ENCODE measurements around the gene XPO5. TPM values are rescaled to one million over a fixed set of nuclear protein-coding genes. Genes with fewer than 3 reads are reported as not detected.

The XPO5 gene
- total RNA-seq, 4 donors from 2014 or later = 17.6 to 34.9 (median 26.5) TPM

DNA sequence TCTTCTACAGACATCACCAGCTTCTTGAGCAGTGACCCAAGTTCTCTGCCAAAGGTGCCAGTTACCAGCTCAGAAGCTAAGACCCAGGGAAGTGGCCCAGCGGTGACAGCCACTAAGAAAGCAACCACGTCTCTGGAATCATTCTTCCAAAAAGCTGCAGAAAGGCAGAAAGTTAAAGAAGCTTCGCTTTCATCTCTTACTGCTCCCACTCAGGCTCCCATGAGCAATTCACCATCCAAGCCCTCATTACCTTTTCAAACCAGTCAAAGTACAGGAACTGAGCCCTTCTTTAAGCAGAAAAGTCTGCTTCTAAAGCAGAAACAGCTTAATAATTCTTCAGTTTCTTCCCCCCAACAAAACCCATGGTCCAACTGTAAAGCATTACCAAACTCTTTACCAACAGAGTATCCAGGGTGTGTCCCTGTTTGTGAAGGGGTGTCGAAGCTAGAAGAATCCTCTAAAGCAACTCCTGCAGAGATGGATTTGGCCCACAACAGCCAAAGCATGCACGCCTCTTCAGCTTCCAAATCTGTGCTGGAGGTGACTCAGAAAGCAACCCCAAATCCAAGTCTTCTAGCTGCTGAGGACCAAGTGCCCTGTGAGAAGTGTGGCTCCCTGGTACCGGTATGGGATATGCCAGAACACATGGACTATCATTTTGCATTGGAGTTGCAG is 38.0 kb upstream of the XPO5 start:
- no peaks in the 10 kb centered on the region for H3K27me3 ChIP-seq
- H3K4me1 ChIP-seq = no peaks in the 10 kb centered on the region
- no peak overlapping the region for H3K27ac ChIP-seq
- intact Hi-C loops (cut with DNase I) = no loop called here
- peaks cover 10 to 69% (median 23%) of the 10 kb centered on the region in 3 donors for H3K36me3 ChIP-seq
- no peak for TF ChIP-seq POLR2A (IDR thresholded peaks at IDR 0.05)
- WGBS, 2 donors = 93% methylated on average over 2 to 6 of the region's 6 CpGs
- no peak overlapping the region for H3K4me3 ChIP-seq
- DNase-seq = no peak
- no peaks in the 10 kb centered on the region for H3K9me3 ChIP-seq

DNA sequence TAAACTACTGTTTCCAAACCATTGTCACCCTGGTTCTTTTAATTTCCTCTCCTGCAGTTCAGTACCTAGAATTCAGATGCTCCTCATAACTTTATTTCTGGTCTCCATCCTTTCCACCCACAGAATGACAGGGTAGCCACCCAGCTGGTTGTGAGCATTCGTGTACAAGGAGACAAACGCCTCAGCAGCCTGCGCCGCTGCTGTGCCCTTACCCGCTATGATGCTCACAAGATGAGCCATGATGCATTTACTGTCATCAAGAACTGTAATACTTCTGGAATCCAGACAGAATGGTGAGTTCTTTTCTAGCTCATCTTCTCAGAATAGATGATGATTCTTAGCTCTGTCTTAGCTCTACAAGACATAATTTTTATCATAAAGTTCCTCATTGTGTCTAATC is 34.6 kb upstream of the XPO5 start:
- WGBS, 2 donors = 95 to 98% methylated on average over 5 of the region's 5 CpGs
- H3K4me1 ChIP-seq = no peaks in the 10 kb centered on the region
- H3K27me3 ChIP-seq = no peaks in the 10 kb centered on the region
- DNase-seq = no peak
- peaks cover 10 to 79% (median 23%) of the 10 kb centered on the region in 3 donors for H3K36me3 ChIP-seq
- no peak overlapping the region for H3K4me3 ChIP-seq
- no peak for TF ChIP-seq POLR2A (IDR thresholded peaks at IDR 0.05)
- TF ChIP-seq, protein P1, sequence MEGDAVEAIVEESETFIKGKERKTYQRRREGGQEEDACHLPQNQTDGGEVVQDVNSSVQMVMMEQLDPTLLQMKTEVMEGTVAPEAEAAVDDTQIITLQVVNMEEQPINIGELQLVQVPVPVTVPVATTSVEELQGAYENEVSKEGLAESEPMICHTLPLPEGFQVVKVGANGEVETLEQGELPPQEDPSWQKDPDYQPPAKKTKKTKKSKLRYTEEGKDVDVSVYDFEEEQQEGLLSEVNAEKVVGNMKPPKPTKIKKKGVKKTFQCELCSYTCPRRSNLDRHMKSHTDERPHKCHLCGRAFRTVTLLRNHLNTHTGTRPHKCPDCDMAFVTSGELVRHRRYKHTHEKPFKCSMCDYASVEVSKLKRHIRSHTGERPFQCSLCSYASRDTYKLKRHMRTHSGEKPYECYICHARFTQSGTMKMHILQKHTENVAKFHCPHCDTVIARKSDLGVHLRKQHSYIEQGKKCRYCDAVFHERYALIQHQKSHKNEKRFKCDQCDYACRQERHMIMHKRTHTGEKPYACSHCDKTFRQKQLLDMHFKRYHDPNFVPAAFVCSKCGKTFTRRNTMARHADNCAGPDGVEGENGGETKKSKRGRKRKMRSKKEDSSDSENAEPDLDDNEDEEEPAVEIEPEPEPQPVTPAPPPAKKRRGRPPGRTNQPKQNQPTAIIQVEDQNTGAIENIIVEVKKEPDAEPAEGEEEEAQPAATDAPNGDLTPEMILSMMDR (IDR thresholded peaks at IDR 0.05) = no peak
- H3K9me3 ChIP-seq = no peaks in the 10 kb centered on the region
- H3K27ac ChIP-seq = no peak overlapping the region
- intact Hi-C loops (cut with DNase I) = no loop called here

DNA sequence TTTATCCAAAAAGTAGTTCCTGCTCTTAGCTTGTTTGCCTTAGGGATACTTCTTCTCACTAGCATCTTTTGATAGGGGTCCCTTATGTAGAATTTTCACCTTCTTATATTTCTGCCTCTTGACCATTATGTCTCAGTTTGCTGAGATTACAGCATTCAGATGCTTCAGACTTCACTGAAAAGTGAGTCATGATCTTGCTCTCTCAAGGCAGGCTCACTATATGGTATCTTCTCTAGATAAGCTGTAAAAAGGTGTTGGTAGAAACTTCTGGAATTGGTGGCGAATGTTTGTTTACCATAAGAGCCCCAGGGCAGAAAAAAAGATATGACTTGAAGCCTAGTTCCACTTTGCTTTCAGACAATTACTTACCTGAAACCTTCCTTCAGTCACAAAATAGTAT is 33.6 kb upstream of the XPO5 start:
- intact Hi-C loops (cut with DNase I) = no loop called here
- H3K36me3 ChIP-seq = peaks cover 10 to 79% (median 28%) of the 10 kb centered on the region in 3 donors

DNA sequence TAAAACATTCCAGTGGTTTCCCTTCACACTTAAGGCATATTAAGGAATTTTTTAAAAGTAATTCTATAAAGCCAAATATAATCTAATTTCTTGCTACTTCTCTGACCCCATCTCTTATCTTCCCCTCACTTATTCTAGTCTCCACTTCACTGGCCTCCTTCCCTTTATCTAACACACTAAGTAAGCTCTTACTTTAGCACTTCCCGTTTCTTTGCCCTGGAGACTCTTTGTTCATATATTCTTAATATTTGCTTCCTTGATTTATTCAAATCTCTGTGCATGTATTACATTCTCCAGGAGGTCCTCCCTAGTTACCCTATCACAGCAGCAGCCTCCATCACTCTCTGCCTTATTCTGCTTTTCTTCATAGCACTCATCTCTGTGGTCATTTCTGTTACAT is 33.0 kb upstream of the XPO5 start:
- no peak for DNase-seq
- peaks cover 5 to 79% (median 23%) of the 10 kb centered on the region in 3 donors for H3K36me3 ChIP-seq
- intact Hi-C loops (cut with DNase I) = no loop called here
- WGBS, 2 donors = 59 to 71% methylated on average over 1 of the region's 1 CpG
- H3K27ac ChIP-seq = no peak overlapping the region
- no peaks in the 10 kb centered on the region for H3K4me1 ChIP-seq
- no peaks in the 10 kb centered on the region for H3K27me3 ChIP-seq
- TF ChIP-seq POLR2A (IDR thresholded peaks at IDR 0.05) = no peak
- TF ChIP-seq, protein P1 (IDR thresholded peaks at IDR 0.05) = no peak
- H3K9me3 ChIP-seq = no peaks in the 10 kb centered on the region
- H3K4me3 ChIP-seq = no peak overlapping the region

More for the DNA sequence above, 33.6 kb upstream of the XPO5 start:
- no peak for DNase-seq
- H3K9me3 ChIP-seq = no peaks in the 10 kb centered on the region
- WGBS, 2 donors = 88 to 100% methylated on average over 1 of the region's 1 CpG
- TF ChIP-seq, protein P1 (IDR thresholded peaks at IDR 0.05) = no peak
- no peak for TF ChIP-seq POLR2A (IDR thresholded peaks at IDR 0.05)
- H3K27ac ChIP-seq = no peak overlapping the region
- H3K27me3 ChIP-seq = no peaks in the 10 kb centered on the region
- no peak overlapping the region for H3K4me3 ChIP-seq
- no peaks in the 10 kb centered on the region for H3K4me1 ChIP-seq

DNA sequence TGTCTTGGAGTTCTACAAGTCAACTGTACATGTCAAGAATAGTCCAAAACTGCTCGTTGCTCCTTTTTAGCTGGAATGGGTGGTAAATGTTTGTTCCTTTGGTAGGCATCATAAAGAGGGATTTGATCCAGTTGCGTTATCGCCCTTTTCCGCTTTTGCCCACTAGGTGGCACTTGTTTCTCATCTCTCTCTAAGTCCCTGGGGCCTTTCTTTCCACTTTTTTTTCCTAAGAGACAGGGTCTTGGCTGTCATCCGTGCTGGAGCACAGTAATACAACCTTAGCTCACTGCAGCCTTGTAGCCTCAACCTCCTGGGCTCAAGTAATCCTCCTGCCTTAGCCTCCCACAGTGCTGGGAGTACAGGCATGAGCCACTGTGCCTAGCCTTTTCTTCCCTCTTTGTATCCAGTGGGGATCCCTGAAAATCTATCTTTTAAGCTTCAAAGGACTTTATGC is 32.5 kb upstream of the XPO5 start:
- Histone ChIP-seq H3K4me1 (no peaks in the 10 kb centered on the region), H3K9me3 (no peaks in the 10 kb centered on the region), H3K4me3 (no peak overlapping the region), H3K27me3 (no peaks in the 10 kb centered on the region), H3K36me3 (peaks cover under 1 to 79% (median 19%) of the 10 kb centered on the region in 3 donors), H3K27ac (no peak overlapping the region)
- intact Hi-C loops (cut with DNase I) = no loop called here
- no peak for TF ChIP-seq POLR2A (IDR thresholded peaks at IDR 0.05)
- TF ChIP-seq, protein P1 (IDR thresholded peaks at IDR 0.05) = peak; percentile 57 to 83 (median 68)
- WGBS, 2 donors = 5 to 6% methylated on average over 5 of the region's 5 CpGs
- no peak for DNase-seq
